KOPT-K1 (cell line): ENCODE data around the gene SLC25A1.

Source experiments
- H3K27ac ChIP-seq: fragments of 200-600 bp; sonication (generic); 2 replicates; pipeline ENCODE4 v1.5.1; 2016; ENCODE audit warnings: antibody characterized with exemption, mild to moderate bottlenecking, low read depth, low read length; ENCODE audit not compliant: poor library complexity, severe bottlenecking
- H3K36me3 ChIP-seq: fragments of 200-600 bp; sonication (generic); 2 replicates; pipeline ENCODE4 v1.5.1; 2017; ENCODE audit warnings: antibody characterized with exemption, mild to moderate bottlenecking, low read length, moderate library complexity; ENCODE audit not compliant: insufficient read depth
- H3K9me3 ChIP-seq: fragments of 200-600 bp; sonication (generic); 2 replicates; pipeline ENCODE4 v1.5.1; 2017; ENCODE audit warnings: antibody characterized with exemption, low read length, mild to moderate bottlenecking; ENCODE audit not compliant: insufficient read depth, poor library complexity, severe bottlenecking

Gene SLC25A1

GRCh38 chr22:19147195-19147780 is 31.2 kb downstream of the SLC25A1 start:
- H3K36me3 ChIP-seq: peaks cover 5% of the 10 kb centered on the region
- H3K9me3 ChIP-seq: no peaks in the 10 kb centered on the region
- H3K27ac ChIP-seq: no peak overlapping the region

- no peaks in the 10 kb centered on the region for H3K9me3 ChIP-seq
- H3K36me3 ChIP-seq: peaks cover 13% of the 10 kb centered on the region
- H3K27ac ChIP-seq: no peak overlapping the region
Observed at GRCh38 chr22:19146215-19146968, 32.1 kb downstream of the SLC25A1 start.

GRCh38 chr22:19143967-19144400 is 34.6 kb downstream of the SLC25A1 start:
- Histone ChIP-seq H3K36me3 (peaks cover 37% of the 10 kb centered on the region), H3K9me3 (no peaks in the 10 kb centered on the region), H3K27ac (peak overlapping the region; percentile 71)

- no peak overlapping the region for H3K27ac ChIP-seq
- no peaks in the 10 kb centered on the region for H3K9me3 ChIP-seq
- H3K36me3 ChIP-seq: peaks cover 45% of the 10 kb centered on the region
Observed at GRCh38 chr22:19143212-19143611, 35.3 kb downstream of the SLC25A1 start.

- Histone ChIP-seq H3K36me3 (peaks cover 53% of the 10 kb centered on the region), H3K9me3 (no peaks in the 10 kb centered on the region), H3K27ac (no peak overlapping the region)
Observed at GRCh38 chr22:19142394-19142793, 36.1 kb downstream of the SLC25A1 start.

GRCh38 chr22:19139974-19140373 is 38.6 kb downstream of the SLC25A1 start:
- Histone ChIP-seq H3K9me3 (no peaks in the 10 kb centered on the region), H3K36me3 (peaks cover 75% of the 10 kb centered on the region), H3K27ac (no peak overlapping the region)

- Histone ChIP-seq H3K9me3 (no peaks in the 10 kb centered on the region), H3K27ac (no peak overlapping the region), H3K36me3 (peaks cover 85% of the 10 kb centered on the region)
Observed at GRCh38 chr22:19139001-19139356, 39.6 kb downstream of the SLC25A1 start.

GRCh38 chr22:19138217-19139000 is 40.1 kb downstream of the SLC25A1 start:
- H3K9me3 ChIP-seq: no peaks in the 10 kb centered on the region
- peaks cover 91% of the 10 kb centered on the region for H3K36me3 ChIP-seq
- H3K27ac ChIP-seq: no peak overlapping the region

- Histone ChIP-seq H3K9me3 (no peaks in the 10 kb centered on the region), H3K27ac (no peak overlapping the region), H3K36me3 (peaks cover 97% of the 10 kb centered on the region)
Observed at GRCh38 chr22:19137384-19138216, 40.9 kb downstream of the SLC25A1 start.

- Histone ChIP-seq H3K9me3 (no peaks in the 10 kb centered on the region), H3K36me3 (peaks cover 96% of the 10 kb centered on the region), H3K27ac (no peak overlapping the region)
Observed at GRCh38 chr22:19136915-19137314, 41.6 kb downstream of the SLC25A1 start.

GRCh38 chr22:19134874-19135273 is 43.7 kb downstream of the SLC25A1 start:
- Histone ChIP-seq H3K9me3 (no peaks in the 10 kb centered on the region), H3K36me3 (peaks cover 87% of the 10 kb centered on the region), H3K27ac (no peak overlapping the region)

- no peak overlapping the region for H3K27ac ChIP-seq
- H3K36me3 ChIP-seq: peaks cover 82% of the 10 kb centered on the region
- no peaks in the 10 kb centered on the region for H3K9me3 ChIP-seq
Observed at GRCh38 chr22:19134176-19134831, 44.2 kb downstream of the SLC25A1 start.

GRCh38 chr22:19133561-19133960 is 45.0 kb downstream of the SLC25A1 start:
- Histone ChIP-seq H3K9me3 (no peaks in the 10 kb centered on the region), H3K27ac (no peak overlapping the region), H3K36me3 (peaks cover 74% of the 10 kb centered on the region)

GRCh38 chr22:19132693-19133400 is 45.7 kb downstream of the SLC25A1 start:
- no peaks in the 10 kb centered on the region for H3K9me3 ChIP-seq
- peaks cover 67% of the 10 kb centered on the region for H3K36me3 ChIP-seq
- no peak overlapping the region for H3K27ac ChIP-seq
